T1000 (cell line): Measurements from ENCODE around the gene EIF4G1.

ENCODE experiments used
- DNase-seq: peaks from one replicate; lab custom pipeline; 2025; ENCODE audit warnings: mixed read lengths; lab: John Stamatoyannopoulos, UW

Gene EIF4G1

GRCh38 chr3:184366619-184367289 is 52.3 kb downstream of the EIF4G1 start:
- no peak for DNase-seq

DNA sequence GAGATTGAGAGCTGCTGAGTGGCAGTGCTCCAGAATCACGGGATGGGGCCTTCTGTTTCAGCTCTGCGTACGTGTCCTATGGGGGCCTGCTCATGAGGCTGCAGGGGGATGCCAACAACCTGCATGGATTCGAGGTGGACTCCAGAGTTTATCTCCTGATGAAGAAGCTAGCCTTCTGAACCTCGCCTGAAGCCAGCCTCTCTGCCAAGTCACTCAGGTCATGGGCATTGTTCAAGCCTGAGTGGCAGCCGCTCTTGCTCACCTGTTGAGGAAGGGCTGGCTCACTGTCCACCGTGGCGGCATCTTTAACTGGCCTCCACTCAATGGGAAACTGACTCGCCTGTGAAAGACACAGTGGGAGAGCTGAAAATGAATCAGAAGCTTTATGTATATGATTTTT is 53.7 kb downstream of the EIF4G1 start:
- no peak for DNase-seq

GRCh38 chr3:184368586-184369183 is 54.3 kb downstream of the EIF4G1 start:
- no peak for DNase-seq

- DNase-seq = peak; percentile 64
Measured at GRCh38 chr3:184371570-184372018, 57.2 kb downstream of the EIF4G1 start.

DNA sequence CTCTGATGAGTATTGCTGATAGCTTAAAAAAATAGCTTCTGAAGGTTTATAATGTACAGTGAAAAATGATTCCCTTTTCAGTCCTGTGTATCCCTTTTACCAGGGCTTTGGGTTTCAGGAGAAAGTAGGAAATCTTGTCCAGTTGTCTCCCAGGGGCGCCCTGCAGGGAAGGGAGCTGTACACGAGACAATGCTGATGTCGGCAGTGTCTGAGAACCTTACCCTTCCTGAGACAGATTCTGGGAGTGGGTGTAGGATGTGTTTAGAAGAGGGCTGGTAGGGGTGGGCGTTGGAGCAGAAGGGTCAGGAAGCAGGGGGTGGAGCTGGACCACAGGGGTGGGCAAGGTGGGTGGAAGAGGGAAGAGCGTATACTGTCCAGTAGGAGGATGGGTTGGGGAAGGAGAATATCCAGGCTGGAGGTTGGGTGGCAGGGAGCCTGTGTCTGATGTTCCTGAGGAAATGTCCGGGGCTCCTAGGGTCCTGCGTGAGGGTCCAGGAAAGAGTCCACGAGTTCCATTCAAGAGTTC is 58.0 kb downstream of the EIF4G1 start:
- no peak for DNase-seq

- no peak for DNase-seq
Measured at GRCh38 chr3:184372911-184373310, 58.5 kb downstream of the EIF4G1 start.

GRCh38 chr3:184373422-184373821 is 59.0 kb downstream of the EIF4G1 start:
- DNase-seq = no peak

DNA sequence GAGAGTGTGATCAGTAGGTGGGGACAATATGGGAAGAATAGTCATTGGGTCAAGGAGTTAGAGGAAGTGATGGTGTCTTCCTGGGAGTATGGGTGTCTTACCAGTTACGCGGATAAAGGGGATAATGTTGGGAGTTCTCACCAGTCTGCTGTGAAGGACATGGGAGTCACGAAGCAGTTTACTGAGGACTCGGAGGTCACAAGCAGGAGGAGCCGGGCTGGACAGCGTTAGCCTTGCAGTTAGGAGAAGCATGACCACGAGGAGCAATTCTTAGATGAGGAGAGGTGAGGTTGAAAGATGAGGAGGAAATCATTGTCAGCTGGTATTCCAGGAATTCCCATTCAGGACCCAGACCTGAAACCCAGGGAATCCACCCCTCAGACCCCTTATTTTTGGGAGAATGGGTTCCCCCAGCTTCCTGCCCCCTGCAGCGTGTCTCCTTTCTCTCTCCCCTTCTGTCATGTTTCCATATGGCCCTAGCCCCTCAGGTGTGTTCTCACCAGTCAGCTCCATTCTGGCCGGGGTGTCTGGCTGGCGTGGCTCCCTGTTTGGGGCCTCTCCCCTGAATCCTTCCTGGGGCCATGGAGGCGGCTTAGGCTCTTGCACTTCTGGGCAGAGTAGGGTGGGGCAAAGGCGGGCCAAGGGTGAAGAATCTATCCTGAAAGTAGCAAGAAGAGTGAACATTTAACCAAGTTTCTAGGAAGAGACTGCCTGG is 61.5 kb downstream of the EIF4G1 start:
- no peak for DNase-seq

GRCh38 chr3:184377374-184377773 is 63.0 kb downstream of the EIF4G1 start:
- DNase-seq = no peak

DNA sequence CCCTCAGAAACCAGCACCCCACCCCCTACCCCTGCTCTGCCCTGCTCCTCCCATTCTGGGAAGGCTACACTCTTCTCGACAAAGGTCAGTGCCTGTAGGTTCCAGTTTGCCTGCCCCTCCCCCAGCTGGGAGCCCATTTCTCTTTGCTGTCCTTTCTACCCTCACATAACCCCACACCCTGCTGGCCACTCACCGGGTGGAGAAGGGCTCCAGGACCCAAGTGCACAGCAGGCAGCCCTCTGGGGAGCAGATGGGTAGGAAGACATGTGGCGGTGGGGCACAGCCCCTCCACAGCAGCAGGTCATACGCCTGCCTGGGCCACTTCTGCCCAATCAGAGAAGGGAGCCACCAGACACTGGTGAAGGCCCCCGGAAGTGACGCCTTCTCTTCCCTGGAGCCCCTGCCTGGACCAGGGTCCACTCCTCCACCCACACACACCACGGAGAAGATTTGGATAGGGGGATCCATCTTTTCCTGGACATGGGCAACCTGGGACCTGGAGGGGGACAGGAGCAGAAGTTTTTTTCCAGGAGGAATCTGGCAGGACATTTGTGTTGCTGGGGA is 63.6 kb downstream of the EIF4G1 start, which contains the start of gene THPO:
Gene THPO, minus strand, starts transcription at position 326 of the 564 bp plus-strand sequence. CDS start 1,948 bp downstream, outside the sequence.
- DNase-seq = no peak

DNA sequence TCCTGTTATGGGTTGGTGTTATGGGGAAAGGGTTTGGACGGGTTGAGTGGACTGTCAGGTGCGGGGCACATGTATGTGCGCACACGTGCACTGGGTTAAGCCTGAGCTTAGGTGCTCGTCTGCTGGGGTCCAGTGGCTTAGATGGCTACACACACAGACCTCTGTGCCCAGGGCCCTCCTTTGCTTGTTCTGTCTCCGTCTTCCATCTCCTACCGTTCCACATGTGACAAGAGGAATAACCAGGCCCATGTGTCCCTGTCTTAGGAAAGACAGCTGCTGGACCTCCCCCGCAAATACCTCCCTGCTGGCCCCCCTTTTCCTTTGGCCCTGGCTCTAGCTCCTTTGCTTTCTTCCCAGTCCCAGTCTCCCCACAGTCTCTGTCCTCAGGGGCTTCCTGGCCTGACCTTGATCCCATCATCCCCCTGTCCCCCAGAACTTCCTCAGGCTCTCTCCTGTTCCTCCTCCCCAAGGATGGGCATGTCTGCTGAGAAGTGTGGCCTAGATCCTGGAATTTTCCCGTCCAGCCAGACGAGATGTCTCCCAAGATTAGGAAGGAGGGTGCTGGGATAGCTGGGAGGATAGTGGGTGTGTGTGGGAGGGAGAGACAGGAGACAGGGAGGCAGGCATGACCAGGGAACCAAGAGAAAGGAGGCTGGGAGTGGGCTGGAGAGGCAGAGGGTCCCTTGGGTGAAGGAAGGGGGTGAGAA is 64.4 kb downstream of the EIF4G1 start:
- DNase-seq = no peak

- DNase-seq = no peak
Measured at GRCh38 chr3:184379358-184380184, 65.2 kb downstream of the EIF4G1 start, which contains the start of gene CHRD. TSS of gene CHRD (plus strand) at chr3:184380054. CDS start at chr3:184380319, 265 bp downstream.

GRCh38 chr3:184380185-184380626 is 65.8 kb downstream of the EIF4G1 start:
- no peak for DNase-seq

DNA sequence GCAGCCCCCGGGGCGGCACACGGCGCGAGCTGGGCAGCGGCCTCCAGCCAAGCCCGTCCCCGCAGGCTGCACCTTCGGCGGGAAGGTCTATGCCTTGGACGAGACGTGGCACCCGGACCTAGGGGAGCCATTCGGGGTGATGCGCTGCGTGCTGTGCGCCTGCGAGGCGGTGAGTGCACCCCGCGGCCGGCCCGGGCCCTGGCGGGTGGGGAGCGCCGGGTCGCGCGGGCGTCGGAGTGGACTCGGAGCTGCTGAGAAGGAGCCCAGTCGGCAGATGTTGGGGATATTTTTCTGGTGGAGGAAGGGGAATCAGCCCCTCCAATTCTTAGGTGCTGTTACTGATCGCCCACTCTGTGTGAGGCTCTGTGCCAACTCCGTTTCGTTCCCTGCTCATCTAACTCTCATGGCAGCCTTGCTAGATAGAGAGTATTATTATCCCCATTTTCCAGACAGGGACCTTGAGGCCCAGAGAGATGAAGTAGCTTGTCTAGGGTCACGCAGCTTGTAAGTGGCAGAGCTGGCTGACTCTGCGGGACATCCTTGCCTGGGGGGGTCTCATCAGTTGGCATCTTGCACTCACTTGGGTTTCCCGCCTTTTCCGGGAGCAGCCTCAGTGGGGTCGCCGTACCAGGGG is 66.3 kb downstream of the EIF4G1 start:
- no peak for DNase-seq

DNA sequence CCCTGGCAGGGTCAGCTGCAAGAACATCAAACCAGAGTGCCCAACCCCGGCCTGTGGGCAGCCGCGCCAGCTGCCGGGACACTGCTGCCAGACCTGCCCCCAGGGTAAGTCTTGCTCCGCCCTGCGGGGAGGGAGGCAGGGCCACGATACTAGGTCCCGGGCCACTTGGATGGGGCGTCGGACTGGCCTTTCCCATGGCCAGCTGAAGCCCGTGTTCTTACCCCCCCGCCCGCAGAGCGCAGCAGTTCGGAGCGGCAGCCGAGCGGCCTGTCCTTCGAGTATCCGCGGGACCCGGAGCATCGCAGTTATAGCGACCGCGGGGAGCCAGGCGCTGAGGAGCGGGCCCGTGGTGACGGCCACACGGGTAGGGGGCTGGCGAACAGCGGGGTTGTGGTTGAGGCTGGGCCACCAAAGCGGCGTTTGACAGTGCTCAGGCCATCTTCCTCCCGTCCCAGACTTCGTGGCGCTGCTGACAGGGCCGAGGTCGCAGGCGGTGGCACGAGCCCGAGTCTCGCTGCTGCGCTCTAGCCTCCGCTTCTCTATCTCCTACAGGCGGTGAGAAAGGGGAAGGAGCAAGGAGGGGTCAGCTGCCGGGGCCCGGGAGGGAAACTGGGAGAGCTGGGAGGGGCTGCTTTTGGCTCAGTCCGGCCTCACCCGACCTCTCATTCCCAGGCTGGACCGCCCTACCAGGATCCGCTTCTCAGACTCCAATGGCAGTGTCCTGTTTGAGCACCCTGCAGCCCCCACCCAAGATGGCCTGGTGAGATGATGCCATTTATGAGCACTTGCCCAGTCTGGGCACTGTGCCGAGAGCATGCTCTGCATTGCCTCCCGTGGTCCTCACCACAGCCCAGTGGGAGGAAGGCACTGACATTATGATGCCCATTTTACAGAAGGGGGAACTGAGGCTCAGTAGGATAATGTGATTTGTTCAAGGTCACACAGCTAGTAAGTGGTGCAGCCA is 67.1 kb downstream of the EIF4G1 start:
- no peak for DNase-seq

DNA sequence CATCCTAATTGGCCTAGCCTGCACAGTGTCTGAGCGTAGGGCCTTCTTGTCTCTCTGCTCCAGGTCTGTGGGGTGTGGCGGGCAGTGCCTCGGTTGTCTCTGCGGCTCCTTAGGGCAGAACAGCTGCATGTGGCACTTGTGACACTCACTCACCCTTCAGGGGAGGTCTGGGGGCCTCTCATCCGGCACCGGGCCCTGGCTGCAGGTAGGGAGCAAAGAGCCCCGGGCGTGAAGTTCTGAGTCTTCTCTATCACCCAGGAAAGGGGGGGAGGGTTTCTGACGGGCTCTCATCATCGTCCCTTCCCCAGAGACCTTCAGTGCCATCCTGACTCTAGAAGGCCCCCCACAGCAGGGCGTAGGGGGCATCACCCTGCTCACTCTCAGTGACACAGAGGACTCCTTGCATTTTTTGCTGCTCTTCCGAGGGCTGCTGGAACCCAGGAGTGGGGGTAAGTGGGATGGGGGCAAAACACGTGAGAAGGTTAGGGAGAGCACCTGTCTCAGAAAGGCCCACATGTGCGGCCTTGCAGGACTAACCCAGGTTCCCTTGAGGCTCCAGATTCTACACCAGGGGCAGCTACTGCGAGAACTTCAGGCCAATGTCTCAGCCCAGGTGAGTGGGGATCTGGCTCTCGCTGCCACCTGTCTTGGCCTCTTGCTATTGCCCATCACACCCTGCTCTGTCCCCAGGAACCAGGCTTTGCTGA is 68.1 kb downstream of the EIF4G1 start:
- no peak for DNase-seq

DNA sequence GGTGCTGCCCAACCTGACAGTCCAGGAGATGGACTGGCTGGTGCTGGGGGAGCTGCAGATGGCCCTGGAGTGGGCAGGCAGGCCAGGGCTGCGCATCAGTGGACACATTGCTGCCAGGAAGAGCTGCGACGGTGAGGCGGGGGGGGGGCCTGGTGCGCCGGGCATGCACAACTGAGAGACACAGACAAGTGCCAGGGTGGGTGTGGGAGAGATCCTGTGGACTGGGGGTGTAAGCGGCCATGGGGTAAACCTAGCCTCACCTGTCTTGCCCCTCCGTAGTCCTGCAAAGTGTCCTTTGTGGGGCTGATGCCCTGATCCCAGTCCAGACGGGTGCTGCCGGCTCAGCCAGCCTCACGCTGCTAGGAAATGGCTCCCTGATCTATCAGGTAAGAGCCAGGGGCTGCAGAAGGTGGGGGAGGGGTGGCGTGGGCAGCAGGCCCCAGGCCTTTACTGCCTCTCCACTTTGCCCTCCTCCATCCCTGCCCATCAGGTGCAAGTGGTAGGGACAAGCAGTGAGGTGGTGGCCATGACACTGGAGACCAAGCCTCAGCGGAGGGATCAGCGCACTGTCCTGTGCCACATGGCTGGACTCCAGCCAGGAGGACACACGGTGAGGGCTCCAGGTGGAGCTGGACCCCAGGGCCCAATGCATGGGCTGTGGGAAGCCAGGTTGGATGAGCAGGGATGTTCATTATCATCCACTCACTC is 68.8 kb downstream of the EIF4G1 start:
- no peak for DNase-seq

GRCh38 chr3:184384342-184384741 is 69.9 kb downstream of the EIF4G1 start:
- DNase-seq = no peak
